ENCODE measurements around the gene SP1.

DNA sequence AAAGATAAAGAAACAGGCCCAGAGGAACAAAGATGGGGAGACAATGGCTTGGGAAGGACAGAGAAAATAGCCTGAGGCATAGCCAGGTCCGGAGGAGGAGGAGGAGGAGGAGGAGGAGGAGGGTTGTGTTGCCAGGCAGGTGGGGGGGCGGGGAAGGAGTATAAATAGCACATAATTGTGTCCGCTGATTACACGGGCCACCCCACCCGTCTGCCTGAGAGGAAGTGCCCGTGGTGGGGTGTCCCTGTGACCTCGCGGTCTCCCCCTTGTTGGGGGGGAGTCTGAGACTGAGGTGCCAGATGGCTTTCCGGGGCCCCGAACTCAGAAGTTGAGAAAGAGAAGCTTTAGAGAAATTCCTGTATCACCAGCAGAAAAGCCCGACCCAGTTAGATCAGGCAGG lies 42.0 kb upstream of the SP1 start:
- TF ChIP-seq, protein P1, sequence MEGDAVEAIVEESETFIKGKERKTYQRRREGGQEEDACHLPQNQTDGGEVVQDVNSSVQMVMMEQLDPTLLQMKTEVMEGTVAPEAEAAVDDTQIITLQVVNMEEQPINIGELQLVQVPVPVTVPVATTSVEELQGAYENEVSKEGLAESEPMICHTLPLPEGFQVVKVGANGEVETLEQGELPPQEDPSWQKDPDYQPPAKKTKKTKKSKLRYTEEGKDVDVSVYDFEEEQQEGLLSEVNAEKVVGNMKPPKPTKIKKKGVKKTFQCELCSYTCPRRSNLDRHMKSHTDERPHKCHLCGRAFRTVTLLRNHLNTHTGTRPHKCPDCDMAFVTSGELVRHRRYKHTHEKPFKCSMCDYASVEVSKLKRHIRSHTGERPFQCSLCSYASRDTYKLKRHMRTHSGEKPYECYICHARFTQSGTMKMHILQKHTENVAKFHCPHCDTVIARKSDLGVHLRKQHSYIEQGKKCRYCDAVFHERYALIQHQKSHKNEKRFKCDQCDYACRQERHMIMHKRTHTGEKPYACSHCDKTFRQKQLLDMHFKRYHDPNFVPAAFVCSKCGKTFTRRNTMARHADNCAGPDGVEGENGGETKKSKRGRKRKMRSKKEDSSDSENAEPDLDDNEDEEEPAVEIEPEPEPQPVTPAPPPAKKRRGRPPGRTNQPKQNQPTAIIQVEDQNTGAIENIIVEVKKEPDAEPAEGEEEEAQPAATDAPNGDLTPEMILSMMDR (IDR thresholded peaks at IDR 0.05) = no peak
- no peak for TF ChIP-seq POLR2A (IDR thresholded peaks at IDR 0.05)

All from suprapubic skin (tissue), 3 donors.